Endothelial cell of umbilical vein (primary cell): ENCODE data around the gene TMEM87B. TPM values are rescaled to one million over a fixed set of nuclear protein-coding genes. Genes with fewer than 3 reads are reported as not detected.

Experiments used
- BruUV-seq: library from RNA; stranded (reverse); fragments of 400-500 nt; replicated peaks from 2 replicates; lab custom pipeline; 2021; lab: Mats Ljungman, UMichigan
- CTCF ChIA-PET: fragments of 300-600, 350-600 bp; sonication (Branson Sonifier 250); formaldehyde crosslinking; loops from one replicate; lab custom pipeline; 2021; ENCODE audit warnings: antibody characterized with exemption, inconsistent platforms; lab: Charles Lee
- POLR2A ChIA-PET: fragments of 300-600, 350-600 bp; sonication (Branson Sonifier 250); formaldehyde crosslinking; loops from one replicate; lab custom pipeline; 2021; ENCODE audit warnings: antibody characterized with exemption, inconsistent platforms; lab: Charles Lee
- DNase-seq: peaks from one replicate; pipeline ENCODE4 v3.0.0-alpha.2; 2011; ENCODE audit warnings: low read depth, low spot score
- FAIRE-seq: peaks from 2 replicates; lab custom pipeline; 2011; peaks lifted over from hg19 to GRCh38; lab: Jason Lieb, UNC
- H2AFZ ChIP-seq: 2 replicates; pipeline ENCODE4 v1.6.0; 2012; ENCODE audit warnings: low read depth, low read length, control low read depth, inconsistent platforms
- H3K27ac ChIP-seq: 2 replicates; pipeline ENCODE4 v1.5.1; 2011; ENCODE audit warnings: low read depth, mild to moderate bottlenecking, control low read depth, low read length, moderate library complexity; ENCODE audit not compliant: insufficient read depth
- H3K27me3 ChIP-seq, 2 experiments: 2 replicates each; pipeline versions ENCODE4 v1.6.0 to v1.6.1; 2011; ENCODE audit warnings: low read length in 2 of 2, mixed read lengths in 1 of 2; ENCODE audit not compliant: control insufficient read depth in 2 of 2, insufficient read depth in 2 of 2
- H3K36me3 ChIP-seq, 2 experiments: 2 replicates in 1 of 2; 3 replicates in 1 of 2; pipeline ENCODE4 v1.5.1; 2011; ENCODE audit warnings: low read length in 2 of 2, mild to moderate bottlenecking in 1 of 2, moderate library complexity in 1 of 2; ENCODE audit not compliant: control insufficient read depth in 2 of 2, insufficient read depth in 2 of 2; ENCODE audit errors: extremely low read depth in 1 of 2
- H3K4me1 ChIP-seq: 3 replicates; pipeline ENCODE4 v1.5.1; 2011; ENCODE audit warnings: mild to moderate bottlenecking, low read length; ENCODE audit not compliant: control insufficient read depth, insufficient read depth; ENCODE audit errors: extremely low read depth
- H3K4me2 ChIP-seq: 2 replicates; pipeline ENCODE4 v1.6.1; 2011; ENCODE audit warnings: low read length, control low read depth, mixed read lengths; ENCODE audit not compliant: insufficient read depth
- H3K4me3 ChIP-seq, 3 experiments: fragments of 200-600 bp in 1 of 3; sonication (generic), shearing (Covaris generic) in 1 of 3; replicated peaks in 1 of 3; 2 replicates each; pipeline ENCODE4 v1.5.1; 2011 to 2016; ENCODE audit warnings: control low read depth in 3 of 3, low read length in 3 of 3, mild to moderate bottlenecking in 2 of 3, inconsistent platforms in 1 of 3, low read depth in 1 of 3, moderate library complexity in 1 of 3; ENCODE audit not compliant: insufficient read depth in 1 of 3
- H3K79me2 ChIP-seq: 2 replicates; pipeline ENCODE4 v1.6.0; 2012; ENCODE audit warnings: low read length, inconsistent platforms; ENCODE audit not compliant: control insufficient read depth, insufficient read depth
- H3K9ac ChIP-seq: replicated peaks from 2 replicates; pipeline ENCODE3; 2011; ENCODE audit warnings: low read length, control low read depth; ENCODE audit not compliant: insufficient read depth; ENCODE audit errors: extremely low read depth
- H3K9me1 ChIP-seq: replicated peaks from 3 replicates; pipeline ENCODE4 v1.6.0; 2011; ENCODE audit warnings: mild to moderate bottlenecking, low read length; ENCODE audit not compliant: control insufficient read depth, insufficient read depth; ENCODE audit errors: extremely low read depth
- H3K9me3 ChIP-seq: replicated peaks from 2 replicates; pipeline ENCODE4 v1.5.1; 2012; ENCODE audit warnings: low read length, inconsistent platforms; ENCODE audit not compliant: control insufficient read depth, insufficient read depth
- H4K20me1 ChIP-seq: replicated peaks from 2 replicates; pipeline ENCODE3; 2011; ENCODE audit warnings: mild to moderate bottlenecking, low read length; ENCODE audit not compliant: control insufficient read depth, insufficient read depth; ENCODE audit errors: extremely low read depth
- CTCF ChIP-seq, 2 donors: IDR thresholded peaks; 1 replicate in 1 of 2; 2 replicates in 1 of 2; pipeline ENCODE4 v1.5.1; 2011; ENCODE audit warnings: low read length in 2 of 2, mild to moderate bottlenecking in 2 of 2, moderate library complexity in 2 of 2, control low read depth in 1 of 2, inconsistent platforms in 1 of 2, low read depth in 1 of 2; ENCODE audit not compliant: insufficient read depth in 1 of 2; ENCODE audit errors: extremely low read depth in 1 of 2
- EZH2 ChIP-seq: IDR thresholded peaks from 2 replicates; pipeline ENCODE4 v1.6.1; 2012; ENCODE audit warnings: borderline replicate concordance, low read depth, mild to moderate bottlenecking, moderate library complexity, low read length, inconsistent platforms; ENCODE audit not compliant: severe bottlenecking
- FOS ChIP-seq: IDR thresholded peaks from 2 replicates; pipeline ENCODE4 v1.6.1; 2011; ENCODE audit warnings: mild to moderate bottlenecking, low read length, moderate library complexity, borderline replicate concordance; ENCODE audit not compliant: insufficient read depth
- GATA2 ChIP-seq: IDR thresholded peaks from 2 replicates; pipeline ENCODE4 v1.7.0; 2011; ENCODE audit warnings: low read depth, mild to moderate bottlenecking, moderate library complexity, mixed read lengths, low read length; ENCODE audit not compliant: insufficient read length, insufficient read depth
- JUN ChIP-seq: IDR thresholded peaks from 2 replicates; pipeline ENCODE4 v1.6.1; 2011; ENCODE audit warnings: borderline replicate concordance, low read depth; ENCODE audit not compliant: insufficient read length, insufficient read depth
- MAX ChIP-seq: IDR thresholded peaks from 2 replicates; pipeline ENCODE4 v1.6.1; 2011; ENCODE audit not compliant: insufficient read depth, insufficient read length
- MYC ChIP-seq: IDR thresholded peaks from one replicate; pipeline ENCODE4 v1.6.1; 2011; ENCODE audit warnings: mild to moderate bottlenecking, low read depth, low read length
- POLR2A ChIP-seq: IDR thresholded peaks from 2 replicates; pipeline ENCODE4 v1.6.1; 2012; ENCODE audit warnings: low read depth, mild to moderate bottlenecking, control low read depth, low read length
- POLR2AphosphoS5 ChIP-seq: IDR thresholded peaks from 2 replicates; pipeline ENCODE4 v1.6.1; 2012; ENCODE audit warnings: low read depth, mild to moderate bottlenecking, control low read depth, low read length, moderate library complexity; ENCODE audit not compliant: insufficient read depth
- dilution Hi-C: fragments of 300-500 bp; cut with MboI; formaldehyde crosslinking; loops from one replicate; pipeline ENCODE4 v1.15.0; 2019; ENCODE audit warnings: low sequenced_read_pairs; ENCODE audit not compliant: extremely low pct_ligation_motif_present
- intact Hi-C: fragments of 100-400 bp; cut with micrococcal nuclease; formaldehyde crosslinking; loops from one replicate; pipeline ENCODE4 v1.10.0; 2022
- polyA plus RNA-seq, 4 experiments: library from polyadenylated mRNA; depleted of rRNA in 3 of 4; stranded (reverse) in 3 of 4; unstranded in 1 of 4; fragments of >200 nt; gene quantifications; 2 replicates each; pipeline versions ENCODE4 v1.2.1 to v1.2.3, GENCODE V29; 2011 to 2012; ENCODE audit warnings: missing spikeins in 1 of 4
- total RNA-seq: library from RNA; stranded (reverse); gene quantifications from 2 replicates; pipeline ENCODE4 v1.2.3, GENCODE V29; 2021

TMEM87B gene
- total and polyA plus RNA-seq, 2 donors (not counting 3 experiments of a cell fraction or from before 2014, with no cell fraction given), result 17.6 to 21.5 TPM

- H2AFZ ChIP-seq, result no peak overlapping the region
- no peaks in the 10 kb centered on the region for H3K4me1 ChIP-seq
- H3K27ac ChIP-seq, result no peak overlapping the region
- no peaks in the 10 kb centered on the region for H3K9me1 ChIP-seq
- no peaks in the 10 kb centered on the region for H3K9me3 ChIP-seq
- no peak overlapping the region for H3K9ac ChIP-seq
- no peak overlapping the region for H3K4me2 ChIP-seq
- TF ChIP-seq POLR2A, result no peak
- TF ChIP-seq FOS, result no peak
- no peak for TF ChIP-seq MAX
- TF ChIP-seq MYC, result no peak
- no peak for TF ChIP-seq EZH2
- no peak for TF ChIP-seq JUN
- no peak for TF ChIP-seq POLR2AphosphoS5
- no peak for TF ChIP-seq CTCF (IDR thresholded peaks at IDR 0.05; ENCODE audit: extremely low read depth in 1 of 2, insufficient read depth in 1 of 2, low read depth in 1 of 2, low read length in 2 of 2)
- TF ChIP-seq GATA2, result no peak
- H3K4me3 ChIP-seq, result no peak overlapping the region
- POLR2A ChIA-PET, result no interaction called here
- CTCF ChIA-PET, result no interaction called here
- intact Hi-C loops (no loop called here), dilution Hi-C loops (no loop called here)
- no peaks in the 10 kb centered on the region for H4K20me1 ChIP-seq
- no TSS peak for BruUV-seq
- FAIRE-seq (no peak), DNase-seq (no peak)
- no peaks in the 10 kb centered on the region for H3K36me3 ChIP-seq
- no peaks in the 10 kb centered on the region for H3K79me2 ChIP-seq
- H3K27me3 ChIP-seq, result no peaks in the 10 kb centered on the region
Observed at GRCh38 chr2:112129060-112129459, 74.0 kb downstream of the TMEM87B start.
